ENCODE measurements around the gene MYOCOS. TPM values are rescaled to one million over a fixed set of nuclear protein-coding genes. Genes with fewer than 3 reads are reported as not detected.
"Not testable (repeated sequence)": the region's sequence is repeated elsewhere in the genome, so short reads cannot be mapped to it uniquely, and the experiment has no call there.

The MYOCOS gene
- total and polyA plus RNA-seq, 2 experiments from 2014 or later: not detected

DNA sequence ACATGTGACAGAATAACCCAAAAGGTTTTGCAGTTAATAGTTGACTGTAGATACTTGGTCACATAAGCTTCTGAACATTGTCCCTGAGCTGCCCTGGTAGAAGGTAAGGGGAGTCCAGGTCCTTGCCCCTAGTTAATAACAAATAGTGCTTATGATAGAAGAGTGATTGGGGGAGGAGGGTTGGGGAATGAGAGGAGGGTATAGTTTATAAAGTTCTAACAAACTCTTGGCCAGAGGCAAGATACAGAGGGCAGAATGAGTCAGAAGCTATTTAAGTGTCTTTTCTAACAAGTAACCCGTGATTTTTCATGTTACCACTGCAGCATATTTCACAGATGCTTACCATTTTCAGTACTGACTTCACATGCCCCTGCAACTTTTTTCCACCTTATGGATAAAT is 26.7 kb upstream of the MYOCOS start:
- TF ChIP-seq EZH2phosphoT487 (IDR thresholded peaks at IDR 0.05; ENCODE audit: insufficient read depth, low read depth) (no peak), EZH2 (IDR thresholded peaks at IDR 0.05; ENCODE audit: insufficient read depth, poor library complexity, severe bottlenecking) (no peak)
- Histone ChIP-seq H3K9ac (no peak overlapping the region), H3K27me3 (replicated peaks; ENCODE audit: insufficient read depth) (no peaks in the 10 kb centered on the region), H3K4me3 (no peak overlapping the region), H3K4me1 (ENCODE audit: insufficient read depth) (no peaks in the 10 kb centered on the region), H2AFZ (no peak overlapping the region), H4K20me1 (ENCODE audit: insufficient read depth) (no peaks in the 10 kb centered on the region), H3K79me2 (ENCODE audit: insufficient read depth) (no peaks in the 10 kb centered on the region), H3K9me3 (ENCODE audit: low read depth) (no peaks in the 10 kb centered on the region), H3F3A (ENCODE audit: insufficient read depth) (no peaks in the 10 kb centered on the region), H3K36me3 (ENCODE audit: low read depth) (peaks cover 35% of the 10 kb centered on the region), H3K27ac (no peak overlapping the region), H3K9me2 (ENCODE audit: insufficient read depth) (no peaks in the 10 kb centered on the region), H3K4me2 (ENCODE audit: unreplicated experiment) (no peak overlapping the region)
- peak; percentile 22 for DNase-seq
- in situ Hi-C loops (cut with MboI): no loop called here
- WGBS, 2 experiments (ENCODE audit: low coverage in 1 of 2, low lambda C conversion rate in 2 of 2, missing lambda C conversion rate in 2 of 2): 86 to 94% methylated on average over 1 of the region's 1 CpG

- Histone ChIP-seq H3K4me2 (ENCODE audit: unreplicated experiment) (no peak overlapping the region), H3K9me3 (ENCODE audit: low read depth) (no peaks in the 10 kb centered on the region), H3K4me1 (ENCODE audit: insufficient read depth) (no peaks in the 10 kb centered on the region), H2AFZ (no peak overlapping the region), H3K4me3 (no peak overlapping the region), H3K27me3 (replicated peaks; ENCODE audit: insufficient read depth) (no peaks in the 10 kb centered on the region), H3K36me3 (ENCODE audit: low read depth) (peaks cover 27% of the 10 kb centered on the region), H3K79me2 (ENCODE audit: insufficient read depth) (no peaks in the 10 kb centered on the region), H3K9me2 (ENCODE audit: insufficient read depth) (no peaks in the 10 kb centered on the region), H3F3A (ENCODE audit: insufficient read depth) (no peaks in the 10 kb centered on the region), H3K9ac (no peak overlapping the region), H4K20me1 (ENCODE audit: insufficient read depth) (no peaks in the 10 kb centered on the region), H3K27ac (no peak overlapping the region)
- DNase-seq: no peak
- in situ Hi-C loops (cut with MboI): no loop called here
- no peak for TF ChIP-seq EZH2 (IDR thresholded peaks at IDR 0.05; ENCODE audit: insufficient read depth, poor library complexity, severe bottlenecking)
- no peak for TF ChIP-seq EZH2phosphoT487 (IDR thresholded peaks at IDR 0.05; ENCODE audit: insufficient read depth, low read depth)
- 100% methylated on average over 1 of the region's 1 CpG for WGBS, 2 experiments (ENCODE audit: low coverage in 1 of 2, low lambda C conversion rate in 2 of 2, missing lambda C conversion rate in 2 of 2)
These were observed 25.9 kb upstream of the MYOCOS start for GRCh38 chr1:171596119-171596518.

GRCh38 chr1:171596705-171597104 is 25.3 kb upstream of the MYOCOS start:
- Histone ChIP-seq H3K27me3 (replicated peaks; ENCODE audit: insufficient read depth) (no peaks in the 10 kb centered on the region), H3K9me2 (ENCODE audit: insufficient read depth) (no peaks in the 10 kb centered on the region), H3K79me2 (ENCODE audit: insufficient read depth) (no peaks in the 10 kb centered on the region), H3K36me3 (ENCODE audit: low read depth) (0 out of 2 replicates have a peak, but pooled peaks cover 21% of the 10 kb centered on the region), H3K4me2 (ENCODE audit: unreplicated experiment) (no peak overlapping the region), H3K27ac (no peak overlapping the region), H2AFZ (no peak overlapping the region), H3K4me3 (no peak overlapping the region), H4K20me1 (ENCODE audit: insufficient read depth) (no peaks in the 10 kb centered on the region), H3K9me3 (ENCODE audit: low read depth) (no peaks in the 10 kb centered on the region), H3F3A (ENCODE audit: insufficient read depth) (no peaks in the 10 kb centered on the region), H3K4me1 (ENCODE audit: insufficient read depth) (no peaks in the 10 kb centered on the region), H3K9ac (no peak overlapping the region)
- WGBS, 2 experiments (ENCODE audit: low coverage in 1 of 2, low lambda C conversion rate in 2 of 2, missing lambda C conversion rate in 2 of 2): 92 to 96% methylated on average over 2 of the region's 2 CpGs
- no peak for DNase-seq
- in situ Hi-C loops (cut with MboI): no loop called here
- no peak for TF ChIP-seq EZH2 (IDR thresholded peaks at IDR 0.05; ENCODE audit: insufficient read depth, poor library complexity, severe bottlenecking)
- TF ChIP-seq EZH2phosphoT487 (IDR thresholded peaks at IDR 0.05; ENCODE audit: insufficient read depth, low read depth): no peak

GRCh38 chr1:171597203-171597602 is 24.8 kb upstream of the MYOCOS start:
- Histone ChIP-seq H2AFZ (no peak overlapping the region), H3K27me3 (replicated peaks; ENCODE audit: insufficient read depth) (no peaks in the 10 kb centered on the region), H3K9ac (no peak overlapping the region), H3K27ac (no peak overlapping the region), H4K20me1 (ENCODE audit: insufficient read depth) (no peaks in the 10 kb centered on the region), H3K4me1 (ENCODE audit: insufficient read depth) (no peaks in the 10 kb centered on the region), H3K36me3 (ENCODE audit: low read depth) (0 out of 2 replicates have a peak, but pooled peaks cover 16% of the 10 kb centered on the region), H3K4me3 (no peak overlapping the region), H3F3A (ENCODE audit: insufficient read depth) (no peaks in the 10 kb centered on the region), H3K9me3 (ENCODE audit: low read depth) (no peaks in the 10 kb centered on the region), H3K79me2 (ENCODE audit: insufficient read depth) (no peaks in the 10 kb centered on the region), H3K9me2 (ENCODE audit: insufficient read depth) (no peaks in the 10 kb centered on the region), H3K4me2 (ENCODE audit: unreplicated experiment) (no peak overlapping the region)
- DNase-seq: peak; percentile 15
- TF ChIP-seq EZH2phosphoT487 (IDR thresholded peaks at IDR 0.05; ENCODE audit: insufficient read depth, low read depth) (no peak), EZH2 (IDR thresholded peaks at IDR 0.05; ENCODE audit: insufficient read depth, poor library complexity, severe bottlenecking) (no peak)
- in situ Hi-C loops (cut with MboI): no loop called here
- WGBS, 2 experiments (ENCODE audit: low coverage in 1 of 2, low lambda C conversion rate in 2 of 2, missing lambda C conversion rate in 2 of 2): 0 to 13% methylated on average over 1 of the region's 1 CpG

- H4K20me1 ChIP-seq (ENCODE audit: insufficient read depth); H3K9ac ChIP-seq; DNase-seq; H3K4me2 ChIP-seq (ENCODE audit: unreplicated experiment); H3K9me3 ChIP-seq (ENCODE audit: low read depth); H3F3A ChIP-seq (ENCODE audit: insufficient read depth); H3K4me3 ChIP-seq; H3K9me2 ChIP-seq (ENCODE audit: insufficient read depth); H3K4me1 ChIP-seq (ENCODE audit: insufficient read depth); H2AFZ ChIP-seq; in situ Hi-C loops (cut with MboI); H3K27me3 ChIP-seq (replicated peaks; ENCODE audit: insufficient read depth); H3K36me3 ChIP-seq (ENCODE audit: low read depth); H3K79me2 ChIP-seq (ENCODE audit: insufficient read depth); H3K27ac ChIP-seq: not testable (repeated sequence)
- 98 to 100% methylated on average over 2 of the region's 2 CpGs for WGBS, 2 experiments (ENCODE audit: low coverage in 1 of 2, low lambda C conversion rate in 2 of 2, missing lambda C conversion rate in 2 of 2)
These were observed 21.7 kb upstream of the MYOCOS start for GRCh38 chr1:171600310-171600709.
